ENCODE measurements around the gene DCDC2C.

Gene DCDC2C

DNA sequence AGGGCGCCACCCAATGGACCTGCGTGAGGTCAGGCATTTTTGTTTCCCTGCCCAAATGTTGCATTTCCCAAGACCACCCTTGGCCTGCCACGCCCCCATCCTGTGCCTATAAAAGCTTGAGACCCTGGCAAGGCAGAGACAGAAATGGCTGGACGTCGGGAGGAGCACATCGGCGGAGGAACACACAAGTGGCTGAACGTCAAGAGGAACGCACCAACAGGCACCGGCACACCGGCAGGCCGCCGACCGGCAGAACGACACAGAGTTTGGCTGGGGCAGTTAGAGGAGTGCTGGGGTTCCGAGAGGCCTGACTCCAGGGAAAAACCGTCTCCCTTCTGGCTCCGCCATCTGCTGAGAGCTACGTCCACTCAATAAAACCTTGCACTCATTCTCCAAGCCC is 35.9 kb downstream of the DCDC2C start:
- Histone ChIP-seq H3K27me3 (ENCODE audit: insufficient read depth, low read length) (no peaks in the 10 kb centered on the region), H3K4me3 (ENCODE audit: low read length) (no peak overlapping the region), H3K27ac (ENCODE audit: low read length) (no peak overlapping the region), H3K9ac (ENCODE audit: low read depth, low read length) (no peak overlapping the region), H3K9me3 (ENCODE audit: insufficient read depth, low read depth, low read length) (no peaks in the 10 kb centered on the region), H3K4me1 (ENCODE audit: insufficient read depth, low read length) (no peaks in the 10 kb centered on the region), H3K36me3 (ENCODE audit: insufficient read depth, low read depth, low read length) (no peaks in the 10 kb centered on the region)

DNA sequence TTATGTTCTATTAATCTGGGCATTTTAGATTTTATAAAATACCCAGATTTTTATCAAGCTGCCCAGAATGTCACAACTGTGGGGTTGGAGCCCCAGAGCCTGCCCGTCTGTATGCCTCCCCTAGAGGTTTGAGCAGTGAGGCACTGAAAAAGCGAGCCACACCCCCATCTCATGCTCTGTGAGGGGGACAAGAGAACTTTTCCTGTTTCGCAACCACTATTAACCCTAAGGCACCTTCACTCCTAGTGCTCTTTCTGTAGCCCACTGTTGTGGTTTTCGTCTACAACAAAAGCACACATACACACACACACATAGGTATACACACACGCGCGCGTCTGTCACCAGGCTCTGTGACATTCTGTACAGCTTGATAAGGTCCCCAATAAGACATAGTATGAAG is 38.0 kb downstream of the DCDC2C start:
- H3K4me1 ChIP-seq (ENCODE audit: insufficient read depth, low read length) = no peaks in the 10 kb centered on the region

DNA sequence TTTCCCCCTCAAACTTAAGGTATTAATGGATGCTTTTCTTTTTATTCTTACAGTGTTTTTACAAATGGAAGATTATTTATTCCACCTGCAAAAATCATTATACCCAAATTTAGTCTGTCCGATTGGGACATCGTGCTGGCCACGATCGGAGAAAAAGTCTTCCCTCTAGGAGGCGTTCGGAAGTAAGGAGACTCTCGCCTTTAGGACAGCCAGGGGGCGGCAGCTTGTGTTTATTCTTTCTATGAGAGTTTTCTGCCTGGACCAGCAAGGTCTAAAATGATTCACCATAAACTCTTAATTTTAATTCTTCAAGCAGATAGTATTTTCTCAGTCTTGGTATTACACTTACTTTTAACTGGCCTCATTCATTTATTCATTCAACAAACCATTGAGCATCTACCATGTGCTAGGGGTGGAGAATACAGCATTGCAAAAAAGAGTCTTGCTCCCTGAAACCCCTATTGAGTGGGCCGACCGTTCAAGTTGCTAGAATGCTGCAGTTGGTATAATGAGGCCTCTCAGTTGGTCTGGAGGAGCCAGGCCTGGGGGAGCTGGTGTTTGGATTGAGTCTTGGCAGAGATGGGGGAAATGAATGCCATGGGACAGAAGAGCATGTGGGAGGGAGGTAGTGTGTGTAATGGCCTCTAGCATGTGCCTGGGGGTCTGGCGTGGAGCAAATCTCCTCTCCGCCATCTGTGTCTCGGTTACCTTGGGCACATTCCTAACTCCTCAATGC is 38.7 kb downstream of the DCDC2C start:
- Histone ChIP-seq H3K4me1 (ENCODE audit: insufficient read depth, low read length) (no peaks in the 10 kb centered on the region), H3K4me3 (ENCODE audit: low read length) (no peak overlapping the region), H3K9ac (ENCODE audit: low read depth, low read length) (no peak overlapping the region), H3K27me3 (ENCODE audit: insufficient read depth, low read length) (no peaks in the 10 kb centered on the region), H3K9me3 (ENCODE audit: insufficient read depth, low read depth, low read length) (no peaks in the 10 kb centered on the region), H3K27ac (ENCODE audit: low read length) (no peak overlapping the region), H3K36me3 (ENCODE audit: insufficient read depth, low read depth, low read length) (no peaks in the 10 kb centered on the region)

More for the DNA sequence above, 38.0 kb downstream of the DCDC2C start:
- H3K4me3 ChIP-seq (ENCODE audit: low read length) = no peak overlapping the region
- no peaks in the 10 kb centered on the region for H3K27me3 ChIP-seq (ENCODE audit: insufficient read depth, low read length)
- H3K36me3 ChIP-seq (ENCODE audit: insufficient read depth, low read depth, low read length) = no peaks in the 10 kb centered on the region
- H3K27ac ChIP-seq (ENCODE audit: low read length) = no peak overlapping the region
- H3K9me3 ChIP-seq (ENCODE audit: insufficient read depth, low read depth, low read length) = no peaks in the 10 kb centered on the region
- no peak overlapping the region for H3K9ac ChIP-seq (ENCODE audit: low read depth, low read length)

DNA sequence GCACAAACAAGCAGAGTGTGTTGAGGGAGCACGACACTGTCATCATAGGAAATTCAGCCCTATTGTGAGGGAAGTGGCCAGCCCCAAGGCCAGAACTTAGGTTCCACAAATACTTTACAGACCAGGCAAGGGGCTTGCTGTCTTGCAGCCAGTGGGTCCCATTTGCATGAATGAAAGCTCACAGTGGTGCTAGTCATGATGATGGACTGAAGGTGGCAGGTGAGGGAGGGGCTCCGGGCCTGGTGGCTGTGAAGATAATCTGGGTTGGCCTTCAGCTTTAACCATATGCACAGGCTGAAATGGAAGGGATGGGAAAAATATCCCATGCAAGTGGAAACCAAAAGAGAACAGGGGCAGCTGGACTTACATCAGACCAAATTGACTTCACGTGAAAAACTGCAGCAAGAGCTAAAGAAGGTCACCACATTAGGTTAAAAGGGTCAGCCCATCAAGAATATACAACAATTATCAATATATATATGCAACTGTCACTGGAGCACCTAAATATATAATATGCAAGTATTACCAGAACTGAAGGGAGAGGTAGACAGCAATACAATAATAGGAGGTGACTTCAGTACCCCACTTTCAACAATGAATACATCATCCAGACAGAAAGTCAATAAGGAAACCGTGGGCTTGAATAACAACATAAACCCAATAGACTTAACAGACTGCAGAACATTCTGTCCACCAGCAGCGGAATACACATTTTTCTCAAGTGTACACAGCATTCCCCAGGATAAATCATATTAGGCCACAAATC is 39.6 kb downstream of the DCDC2C start:
- H3K27me3 ChIP-seq (ENCODE audit: insufficient read depth, low read length) = no peaks in the 10 kb centered on the region
- H3K4me3 ChIP-seq (ENCODE audit: low read length) = no peak overlapping the region
- no peak overlapping the region for H3K27ac ChIP-seq (ENCODE audit: low read length)
- H3K9ac ChIP-seq (ENCODE audit: low read depth, low read length) = no peak overlapping the region
- no peaks in the 10 kb centered on the region for H3K4me1 ChIP-seq (ENCODE audit: insufficient read depth, low read length)
- no peaks in the 10 kb centered on the region for H3K36me3 ChIP-seq (ENCODE audit: insufficient read depth, low read depth, low read length)
- no peaks in the 10 kb centered on the region for H3K9me3 ChIP-seq (ENCODE audit: insufficient read depth, low read depth, low read length)

DNA sequence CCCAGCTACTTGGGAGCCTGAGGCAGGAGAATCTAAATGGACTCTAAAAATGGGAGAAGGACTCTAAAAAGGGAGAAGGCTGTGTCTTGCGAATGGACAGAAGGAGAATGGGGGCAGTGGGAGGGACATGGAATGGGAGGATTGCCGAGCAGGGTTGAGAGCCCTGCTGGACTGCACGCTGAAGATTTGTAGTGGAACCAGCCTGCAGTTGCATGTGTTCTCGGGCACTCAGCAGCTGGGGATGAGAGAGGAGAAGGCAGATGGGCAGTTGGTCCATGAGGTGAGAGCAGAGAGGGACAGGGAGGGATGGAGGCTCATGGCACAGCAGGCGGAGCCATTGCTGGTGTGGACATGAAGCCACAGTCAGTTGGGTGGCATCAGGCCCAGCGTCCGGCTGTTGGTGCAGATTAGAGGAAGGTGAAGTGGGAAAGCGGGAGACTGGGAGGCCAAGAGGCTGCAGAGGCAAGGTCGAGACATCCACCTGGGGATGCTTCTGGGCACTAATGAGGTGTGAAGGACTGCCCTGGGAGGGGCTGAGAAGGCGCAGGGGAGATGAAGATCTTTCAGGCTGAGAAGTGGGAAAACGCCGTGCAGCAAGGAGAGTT is 40.7 kb downstream of the DCDC2C start:
- Histone ChIP-seq H3K9me3 (ENCODE audit: insufficient read depth, low read depth, low read length) (no peaks in the 10 kb centered on the region), H3K9ac (ENCODE audit: low read depth, low read length) (no peak overlapping the region), H3K27me3 (ENCODE audit: insufficient read depth, low read length) (no peaks in the 10 kb centered on the region), H3K4me1 (ENCODE audit: insufficient read depth, low read length) (no peaks in the 10 kb centered on the region), H3K36me3 (ENCODE audit: insufficient read depth, low read depth, low read length) (no peaks in the 10 kb centered on the region), H3K4me3 (ENCODE audit: low read length) (no peak overlapping the region), H3K27ac (ENCODE audit: low read length) (no peak overlapping the region)

DNA sequence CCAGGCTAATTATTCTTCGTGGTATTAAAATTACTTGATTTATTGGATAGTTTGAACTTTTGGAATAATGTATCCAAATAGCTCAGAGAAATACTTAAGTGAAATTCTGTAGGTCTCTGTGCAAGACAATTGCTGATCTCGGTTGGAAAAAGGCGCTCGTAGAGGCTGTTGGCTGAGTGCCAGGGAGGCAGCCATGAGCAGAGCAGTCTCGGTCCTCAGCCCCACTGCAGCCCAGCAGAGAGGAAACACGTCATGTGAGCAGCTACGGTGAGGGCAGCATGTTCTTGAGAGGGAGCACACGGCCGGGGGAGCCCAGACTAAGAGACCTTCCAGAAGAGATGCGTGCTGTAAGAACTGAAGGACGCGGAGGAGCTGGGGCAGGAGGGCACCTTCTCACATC is 42.5 kb downstream of the DCDC2C start:
- no peak overlapping the region for H3K27ac ChIP-seq (ENCODE audit: low read length)
- no peak overlapping the region for H3K9ac ChIP-seq (ENCODE audit: low read depth, low read length)
- H3K4me3 ChIP-seq (ENCODE audit: low read length) = no peak overlapping the region
- H3K36me3 ChIP-seq (ENCODE audit: insufficient read depth, low read depth, low read length) = no peaks in the 10 kb centered on the region
- no peaks in the 10 kb centered on the region for H3K4me1 ChIP-seq (ENCODE audit: insufficient read depth, low read length)
- no peaks in the 10 kb centered on the region for H3K9me3 ChIP-seq (ENCODE audit: insufficient read depth, low read depth, low read length)
- H3K27me3 ChIP-seq (ENCODE audit: insufficient read depth, low read length) = no peaks in the 10 kb centered on the region

DNA sequence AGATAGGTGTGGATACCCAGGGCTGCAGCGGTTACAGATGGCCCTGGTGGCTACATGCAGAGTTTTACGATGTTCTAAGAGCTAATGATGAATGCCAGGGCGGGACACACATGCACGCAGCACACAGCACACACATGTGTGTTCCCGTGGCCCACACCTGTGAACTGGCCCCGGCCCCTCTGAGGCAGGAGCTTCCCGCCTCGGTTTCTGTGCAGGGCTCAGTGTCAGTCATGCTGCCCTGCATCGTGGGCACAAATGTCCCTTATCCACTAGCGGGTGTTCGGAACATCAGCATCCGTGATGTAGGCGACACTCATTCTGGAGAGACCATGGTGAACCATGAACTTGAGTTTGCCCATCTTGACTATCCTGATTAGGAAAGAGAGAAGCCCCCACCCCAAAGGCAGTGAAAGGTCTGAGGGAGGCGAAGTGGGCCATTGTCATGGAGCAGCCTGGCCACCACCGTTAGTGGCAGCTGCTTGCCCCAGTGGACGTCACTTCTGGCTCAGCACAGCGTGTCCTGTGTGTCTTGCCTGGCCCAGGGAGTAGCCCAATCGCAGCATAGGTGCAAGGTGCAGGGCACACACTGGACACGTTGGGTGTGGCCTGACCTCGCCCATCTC is 43.8 kb downstream of the DCDC2C start:
- Histone ChIP-seq H3K4me1 (ENCODE audit: insufficient read depth, low read length) (no peaks in the 10 kb centered on the region), H3K27ac (ENCODE audit: low read length) (no peak overlapping the region), H3K9me3 (ENCODE audit: insufficient read depth, low read depth, low read length) (no peaks in the 10 kb centered on the region), H3K9ac (ENCODE audit: low read depth, low read length) (no peak overlapping the region), H3K4me3 (ENCODE audit: low read length) (no peak overlapping the region), H3K36me3 (ENCODE audit: insufficient read depth, low read depth, low read length) (no peaks in the 10 kb centered on the region), H3K27me3 (ENCODE audit: insufficient read depth, low read length) (no peaks in the 10 kb centered on the region)

DNA sequence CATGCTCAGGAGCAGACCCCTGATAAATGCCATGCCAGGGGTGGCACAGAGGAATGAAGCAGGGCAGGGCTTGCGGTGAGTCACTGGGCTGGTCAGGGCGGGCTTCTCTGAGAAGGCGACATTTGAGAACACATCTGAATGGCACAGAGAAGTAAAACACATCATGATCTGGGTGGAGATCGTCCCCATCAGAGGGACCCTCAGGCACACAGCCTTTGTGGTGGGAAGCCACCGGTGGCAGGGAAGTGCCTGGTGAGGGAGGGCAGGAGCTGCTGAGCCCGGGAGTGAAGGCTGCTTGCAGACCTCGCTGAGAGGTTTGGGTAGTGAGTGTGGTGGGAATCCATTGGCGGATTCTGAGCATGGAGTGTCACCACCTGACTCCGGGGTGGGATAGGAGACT is 44.5 kb downstream of the DCDC2C start:
- H3K4me1 ChIP-seq (ENCODE audit: insufficient read depth, low read length) = no peaks in the 10 kb centered on the region

DNA sequence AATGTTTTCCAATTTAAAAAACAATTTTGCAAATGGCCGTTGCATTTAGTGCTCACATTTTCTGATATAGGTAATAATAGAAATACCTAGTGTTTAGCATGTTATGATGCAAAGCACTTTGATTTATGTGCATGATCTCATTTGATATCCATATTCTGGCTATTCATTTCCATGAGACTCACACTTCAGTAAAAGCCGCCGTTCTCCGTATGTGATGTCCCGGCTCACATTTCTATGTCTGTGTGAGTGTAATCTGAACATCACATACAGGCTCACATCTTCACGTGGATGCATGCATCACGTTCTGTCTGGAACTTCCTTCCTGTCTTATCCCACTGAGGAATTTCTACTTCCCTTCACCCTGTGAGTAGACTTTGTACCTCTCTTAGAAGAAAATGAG is 45.8 kb downstream of the DCDC2C start:
- Histone ChIP-seq H3K36me3 (ENCODE audit: insufficient read depth, low read depth, low read length) (no peaks in the 10 kb centered on the region), H3K9me3 (ENCODE audit: insufficient read depth, low read depth, low read length) (no peaks in the 10 kb centered on the region), H3K27ac (ENCODE audit: low read length) (no peak overlapping the region), H3K9ac (ENCODE audit: low read depth, low read length) (no peak overlapping the region), H3K27me3 (ENCODE audit: insufficient read depth, low read length) (no peaks in the 10 kb centered on the region), H3K4me3 (ENCODE audit: low read length) (no peak overlapping the region), H3K4me1 (ENCODE audit: insufficient read depth, low read length) (peaks cover 3% of the 10 kb centered on the region; the same call in 1 of the 2 replicates)

More for the DNA sequence above, 44.5 kb downstream of the DCDC2C start:
- H3K27ac ChIP-seq (ENCODE audit: low read length) = no peak overlapping the region
- no peaks in the 10 kb centered on the region for H3K36me3 ChIP-seq (ENCODE audit: insufficient read depth, low read depth, low read length)
- H3K4me3 ChIP-seq (ENCODE audit: low read length) = no peak overlapping the region
- no peaks in the 10 kb centered on the region for H3K27me3 ChIP-seq (ENCODE audit: insufficient read depth, low read length)
- no peak overlapping the region for H3K9ac ChIP-seq (ENCODE audit: low read depth, low read length)
- no peaks in the 10 kb centered on the region for H3K9me3 ChIP-seq (ENCODE audit: insufficient read depth, low read depth, low read length)

DNA sequence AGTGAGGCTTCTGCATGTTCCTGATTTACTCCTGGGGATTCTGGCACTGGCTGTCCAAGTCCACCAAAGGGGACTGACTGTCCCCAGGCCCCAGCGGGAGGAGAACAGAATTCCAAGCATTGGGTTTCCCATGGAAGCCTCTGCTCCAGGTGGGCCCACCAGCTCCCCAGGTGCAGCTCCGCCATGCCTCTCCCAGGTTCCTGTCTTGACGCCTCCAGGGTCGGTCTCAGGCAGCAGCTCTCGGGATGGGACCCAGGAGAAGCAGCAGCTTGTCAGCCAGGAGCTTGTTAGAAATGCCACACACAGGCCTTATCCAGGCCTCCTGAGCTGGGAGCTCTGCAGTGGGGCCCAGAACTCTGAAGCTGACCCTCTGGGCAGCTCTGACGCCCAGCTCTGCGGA is 47.9 kb downstream of the DCDC2C start:
- Histone ChIP-seq H3K36me3 (ENCODE audit: insufficient read depth, low read depth, low read length) (no peaks in the 10 kb centered on the region), H3K9me3 (ENCODE audit: insufficient read depth, low read depth, low read length) (no peaks in the 10 kb centered on the region), H3K27me3 (ENCODE audit: insufficient read depth, low read length) (no peaks in the 10 kb centered on the region), H3K4me3 (ENCODE audit: low read length) (no peak overlapping the region), H3K9ac (ENCODE audit: low read depth, low read length) (no peak overlapping the region), H3K4me1 (ENCODE audit: insufficient read depth, low read length) (peaks cover 3% of the 10 kb centered on the region; the same call in 1 of the 2 replicates), H3K27ac (ENCODE audit: low read length) (no peak overlapping the region)

DNA sequence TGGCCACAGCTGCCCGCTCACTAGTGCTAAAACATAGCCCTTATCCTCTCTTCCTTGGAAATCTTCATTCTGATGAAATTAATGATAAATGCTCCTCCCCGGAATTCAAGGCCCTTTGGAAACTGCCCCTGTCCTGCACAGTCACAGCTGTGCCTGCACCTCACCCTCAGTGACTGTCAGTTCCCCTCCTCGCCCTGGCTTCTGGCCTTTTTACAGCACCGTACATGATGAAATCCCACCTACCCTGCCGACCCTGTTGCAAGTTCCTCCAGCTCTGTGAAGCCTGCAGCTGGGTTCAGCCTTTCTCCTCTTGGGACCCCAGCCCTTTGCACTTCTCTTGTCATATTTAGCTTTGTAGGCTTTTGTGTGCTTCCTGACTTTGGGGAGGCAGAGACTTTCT is 48.4 kb downstream of the DCDC2C start:
- Histone ChIP-seq H3K27me3 (ENCODE audit: insufficient read depth, low read length) (no peaks in the 10 kb centered on the region), H3K9me3 (ENCODE audit: insufficient read depth, low read depth, low read length) (no peaks in the 10 kb centered on the region), H3K36me3 (ENCODE audit: insufficient read depth, low read depth, low read length) (no peaks in the 10 kb centered on the region), H3K4me1 (ENCODE audit: insufficient read depth, low read length) (peaks cover 3% of the 10 kb centered on the region; the same call in 1 of the 2 replicates), H3K4me3 (ENCODE audit: low read length) (no peak overlapping the region), H3K9ac (ENCODE audit: low read depth, low read length) (no peak overlapping the region), H3K27ac (ENCODE audit: low read length) (no peak overlapping the region)

Measured in iPS-20b (cell line).